WTC11 (cell line): Measurements from ENCODE around the gene REXO2. TPM values are rescaled to one million over a fixed set of nuclear protein-coding genes. Genes with fewer than 3 reads are reported as not detected.

Experiments
- AFF4 ChIP-seq: sonication (generic); formaldehyde crosslinking; IDR thresholded peaks from 2 replicates; pipeline ENCODE4 v1.8.1; 2023; ENCODE audit warnings: mild to moderate bottlenecking, missing genetic modification reagents, borderline replicate concordance
- ARID4B ChIP-seq: sonication (generic); formaldehyde crosslinking; IDR thresholded peaks from 2 replicates; pipeline ENCODE4 v1.8.0; 2023; ENCODE audit warnings: missing genetic modification reagents, mild to moderate bottlenecking, borderline replicate concordance
- ATF6 ChIP-seq: sonication (generic); formaldehyde crosslinking; IDR thresholded peaks from 2 replicates; pipeline ENCODE4 v1.8.1; 2023; ENCODE audit warnings: mild to moderate bottlenecking, missing genetic modification reagents
- E2F4 ChIP-seq: sonication (generic); formaldehyde crosslinking; IDR thresholded peaks from 2 replicates; pipeline ENCODE4 v1.8.1; 2022; ENCODE audit warnings: low read depth, mild to moderate bottlenecking, moderate library complexity, missing genetic modification reagents, borderline replicate concordance
- EMX1 ChIP-seq: fragments of 250-450 bp; sonication (Bioruptor Pico); IDR thresholded peaks from 2 replicates; pipeline ENCODE4 v1.8.0; 2021; ENCODE audit warnings: mild to moderate bottlenecking
- FOXK1 ChIP-seq: sonication (generic); formaldehyde crosslinking; IDR thresholded peaks from 2 replicates; pipeline ENCODE4 v1.8.0; 2022; ENCODE audit warnings: mild to moderate bottlenecking, moderate library complexity, missing genetic modification reagents
- NR3C1 ChIP-seq: sonication (generic); formaldehyde crosslinking; conservative IDR thresholded peaks from 2 replicates; pipeline ENCODE4 v1.8.1; 2023; ENCODE audit warnings: low read depth, mild to moderate bottlenecking, missing genetic modification reagents
- PREB ChIP-seq: sonication (generic); formaldehyde crosslinking; IDR thresholded peaks from 2 replicates; pipeline ENCODE4 v1.8.1; 2022; ENCODE audit warnings: mild to moderate bottlenecking, missing genetic modification reagents, moderate library complexity, borderline replicate concordance
- TEAD1 ChIP-seq: sonication (generic); formaldehyde crosslinking; IDR thresholded peaks from 2 replicates; pipeline ENCODE4 v1.8.0; 2022; ENCODE audit warnings: mild to moderate bottlenecking, missing genetic modification reagents
- TEAD4 ChIP-seq: sonication (generic); formaldehyde crosslinking; IDR thresholded peaks from 2 replicates; pipeline ENCODE4 v1.8.0; 2022; ENCODE audit warnings: mild to moderate bottlenecking, missing genetic modification reagents
- ZBTB43 ChIP-seq: sonication (generic); formaldehyde crosslinking; IDR thresholded peaks from 2 replicates; pipeline ENCODE4 v1.8.1; 2023; ENCODE audit warnings: mild to moderate bottlenecking, missing genetic modification reagents
- ZNF232 ChIP-seq: sonication (generic); formaldehyde crosslinking; IDR thresholded peaks from 2 replicates; pipeline ENCODE4 v1.8.0; 2022; ENCODE audit warnings: mild to moderate bottlenecking, missing genetic modification reagents
- ZNF281 ChIP-seq: sonication (generic); formaldehyde crosslinking; IDR thresholded peaks from 2 replicates; pipeline ENCODE4 v1.8.0; 2023; ENCODE audit warnings: mild to moderate bottlenecking, missing genetic modification reagents
- ZNF532 ChIP-seq: fragments of 250-450 bp; sonication (Bioruptor Pico); IDR thresholded peaks from 2 replicates; pipeline ENCODE4 v1.9.0; 2021; ENCODE audit warnings: mild to moderate bottlenecking, borderline replicate concordance
- ZNF671 ChIP-seq: fragments of 250-450 bp; sonication (Bioruptor Pico); IDR thresholded peaks from 2 replicates; pipeline ENCODE4 v1.8.0; 2021; ENCODE audit warnings: mild to moderate bottlenecking
- total RNA-seq: library from RNA; stranded (reverse); gene quantifications from 3 replicates; pipeline ENCODE4 v1.2.3, GENCODE V29; 2021

The REXO2 gene
- total RNA-seq, 1 experiment from 2014 or later: 98.8 TPM

- TF ChIP-seq ATF6 (CRISPR knock-in tag) (no peak), E2F4 (CRISPR knock-in tag) (no peak), TEAD4 (no peak), PREB (no peak), ZNF232 (CRISPR knock-in tag) (0 out of 2 replicates have a peak, but pooled peaks have one; percentile 70), EMX1 (no peak), ZBTB43 (CRISPR knock-in tag) (no peak), ZNF281 (CRISPR knock-in tag) (no peak), NR3C1 (CRISPR knock-in tag) (no peak), ARID4B (CRISPR knock-in tag) (peak; percentile 80; the same call in 1 of the 2 replicates), ZNF671 (CRISPR knock-in tag) (no peak), TEAD1 (CRISPR knock-in tag) (no peak), FOXK1 (CRISPR knock-in tag) (peak; percentile 72), ZNF532 (CRISPR knock-in tag) (no peak), AFF4 (CRISPR knock-in tag) (no peak)
Measured at GRCh38 chr11:114439229-114440120, at the start of gene REXO2 (continued).
